Testis (tissue), 2 donors: ENCODE data around the gene AFAP1L2.

Experiments used
- CTCF ChIP-seq, 3 experiments: fragments of 450-650 bp in 2 of 3; fragments of 200-600 bp in 1 of 3; sonication (generic) in 1 of 3; IDR thresholded peaks; one replicate each; pipeline ENCODE4 v1.5.1; 2016 to 2019; ENCODE audit warnings: antibody characterized with exemption in 3 of 3, mild to moderate bottlenecking in 2 of 3, moderate library complexity in 1 of 3
- POLR2A ChIP-seq: fragments of 450-650 bp; IDR thresholded peaks from one replicate; pipeline ENCODE4 v1.6.1; 2017; ENCODE audit warnings: antibody characterized with exemption, mild to moderate bottlenecking, moderate library complexity

- TF ChIP-seq CTCF (IDR thresholded peaks at IDR 0.05) (no peak), POLR2A (no peak)
These were observed at the start of gene AFAP1L2 for GRCh38 chr10:114404171-114405010.
